Liver (tissue), 3 donors: ENCODE measurements around the gene NIF3L1.

Experiments
- EGR1 ChIP-seq, 2 donors: IDR thresholded peaks; 2 replicates each; pipeline ENCODE4 v1.6.1; 2016 to 2018; ENCODE audit warnings: antibody characterized with exemption in 2 of 2, low read depth in 2 of 2
- FOXA2 ChIP-seq: IDR thresholded peaks from 2 replicates; pipeline ENCODE4 v1.6.1; 2016; ENCODE audit warnings: antibody characterized with exemption
- GABPA ChIP-seq, 2 donors: IDR thresholded peaks in 1 of 2; conservative IDR thresholded peaks in 1 of 2; 2 replicates each; pipeline ENCODE4 v1.6.1; 2016; ENCODE audit warnings: antibody characterized with exemption in 2 of 2, mild to moderate bottlenecking in 1 of 2, moderate library complexity in 1 of 2
- HNF4A ChIP-seq, 2 donors: conservative IDR thresholded peaks; 2 replicates each; pipeline ENCODE4 v1.6.1; 2016; ENCODE audit warnings: antibody characterized with exemption in 2 of 2, mild to moderate bottlenecking in 2 of 2
- HNF4G ChIP-seq: IDR thresholded peaks from 2 replicates; pipeline ENCODE4 v1.6.1; 2016; ENCODE audit warnings: antibody characterized with exemption
- MAX ChIP-seq: IDR thresholded peaks from 2 replicates; pipeline ENCODE4 v1.6.1; 2016; ENCODE audit warnings: antibody characterized with exemption
- RAD21 ChIP-seq, 2 donors: IDR thresholded peaks; 2 replicates each; pipeline ENCODE4 v1.6.1; 2016; ENCODE audit warnings: antibody characterized with exemption in 2 of 2, mild to moderate bottlenecking in 2 of 2
- SP1 ChIP-seq: IDR thresholded peaks from 2 replicates; pipeline ENCODE4 v1.6.1; 2018; ENCODE audit warnings: antibody characterized with exemption, mild to moderate bottlenecking
- TAF1 ChIP-seq: conservative IDR thresholded peaks from 2 replicates; pipeline ENCODE4 v1.6.1; 2016; ENCODE audit warnings: antibody characterized with exemption, mild to moderate bottlenecking
- YY1 ChIP-seq: IDR thresholded peaks from 2 replicates; pipeline ENCODE4 v1.6.1; 2016; ENCODE audit warnings: antibody characterized with exemption, mild to moderate bottlenecking
- TF ChIP-seq, protein P1 (sequence below): fragments of 150-350 bp; IDR thresholded peaks from 2 replicates; pipeline ENCODE4 v1.5.1; 2017; ENCODE audit warnings: improper control_type of control experiment, low read depth, low read length; ENCODE audit not compliant: missing input control
- TF ChIP-seq, protein P2 (sequence below): IDR thresholded peaks from 2 replicates; pipeline ENCODE4 v1.6.1; 2016; ENCODE audit warnings: antibody characterized with exemption, mild to moderate bottlenecking
- TF ChIP-seq, protein P3 (sequence below): IDR thresholded peaks from 2 replicates; pipeline ENCODE4 v1.6.1; 2016; ENCODE audit warnings: antibody characterized with exemption
- TF ChIP-seq, protein P4 (sequence below): IDR thresholded peaks from 2 replicates; pipeline ENCODE4 v1.6.1; 2016; ENCODE audit warnings: antibody characterized with exemption
- donor health status: healthy.
- donor health status: healthy.

DNA sequence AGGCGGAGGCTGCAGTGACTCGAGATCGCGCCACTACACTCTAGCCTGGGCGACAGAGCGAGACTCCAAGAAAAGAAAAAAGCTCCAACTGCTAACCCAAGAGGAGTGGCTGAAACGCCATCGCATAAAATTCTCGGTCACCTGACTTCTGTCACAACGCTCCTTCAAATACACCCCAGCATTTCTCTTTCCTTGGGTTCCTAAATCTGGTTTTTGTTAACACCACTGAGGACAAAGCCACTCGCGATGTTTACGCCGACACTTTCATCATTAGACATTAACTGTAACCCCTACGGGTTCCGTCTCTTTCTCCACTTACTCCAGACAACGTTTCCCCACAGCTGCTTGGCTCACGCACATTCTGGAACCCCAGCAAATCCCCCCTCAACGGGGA is 25.4 kb upstream of the NIF3L1 start:
- TF ChIP-seq, protein P1, sequence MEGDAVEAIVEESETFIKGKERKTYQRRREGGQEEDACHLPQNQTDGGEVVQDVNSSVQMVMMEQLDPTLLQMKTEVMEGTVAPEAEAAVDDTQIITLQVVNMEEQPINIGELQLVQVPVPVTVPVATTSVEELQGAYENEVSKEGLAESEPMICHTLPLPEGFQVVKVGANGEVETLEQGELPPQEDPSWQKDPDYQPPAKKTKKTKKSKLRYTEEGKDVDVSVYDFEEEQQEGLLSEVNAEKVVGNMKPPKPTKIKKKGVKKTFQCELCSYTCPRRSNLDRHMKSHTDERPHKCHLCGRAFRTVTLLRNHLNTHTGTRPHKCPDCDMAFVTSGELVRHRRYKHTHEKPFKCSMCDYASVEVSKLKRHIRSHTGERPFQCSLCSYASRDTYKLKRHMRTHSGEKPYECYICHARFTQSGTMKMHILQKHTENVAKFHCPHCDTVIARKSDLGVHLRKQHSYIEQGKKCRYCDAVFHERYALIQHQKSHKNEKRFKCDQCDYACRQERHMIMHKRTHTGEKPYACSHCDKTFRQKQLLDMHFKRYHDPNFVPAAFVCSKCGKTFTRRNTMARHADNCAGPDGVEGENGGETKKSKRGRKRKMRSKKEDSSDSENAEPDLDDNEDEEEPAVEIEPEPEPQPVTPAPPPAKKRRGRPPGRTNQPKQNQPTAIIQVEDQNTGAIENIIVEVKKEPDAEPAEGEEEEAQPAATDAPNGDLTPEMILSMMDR: no peak
- TF ChIP-seq SP1: no peak
- TF ChIP-seq EGR1 (IDR thresholded peaks at IDR 0.05; ENCODE audit: low read depth in 2 of 2): no peak
- TF ChIP-seq, protein P2, sequence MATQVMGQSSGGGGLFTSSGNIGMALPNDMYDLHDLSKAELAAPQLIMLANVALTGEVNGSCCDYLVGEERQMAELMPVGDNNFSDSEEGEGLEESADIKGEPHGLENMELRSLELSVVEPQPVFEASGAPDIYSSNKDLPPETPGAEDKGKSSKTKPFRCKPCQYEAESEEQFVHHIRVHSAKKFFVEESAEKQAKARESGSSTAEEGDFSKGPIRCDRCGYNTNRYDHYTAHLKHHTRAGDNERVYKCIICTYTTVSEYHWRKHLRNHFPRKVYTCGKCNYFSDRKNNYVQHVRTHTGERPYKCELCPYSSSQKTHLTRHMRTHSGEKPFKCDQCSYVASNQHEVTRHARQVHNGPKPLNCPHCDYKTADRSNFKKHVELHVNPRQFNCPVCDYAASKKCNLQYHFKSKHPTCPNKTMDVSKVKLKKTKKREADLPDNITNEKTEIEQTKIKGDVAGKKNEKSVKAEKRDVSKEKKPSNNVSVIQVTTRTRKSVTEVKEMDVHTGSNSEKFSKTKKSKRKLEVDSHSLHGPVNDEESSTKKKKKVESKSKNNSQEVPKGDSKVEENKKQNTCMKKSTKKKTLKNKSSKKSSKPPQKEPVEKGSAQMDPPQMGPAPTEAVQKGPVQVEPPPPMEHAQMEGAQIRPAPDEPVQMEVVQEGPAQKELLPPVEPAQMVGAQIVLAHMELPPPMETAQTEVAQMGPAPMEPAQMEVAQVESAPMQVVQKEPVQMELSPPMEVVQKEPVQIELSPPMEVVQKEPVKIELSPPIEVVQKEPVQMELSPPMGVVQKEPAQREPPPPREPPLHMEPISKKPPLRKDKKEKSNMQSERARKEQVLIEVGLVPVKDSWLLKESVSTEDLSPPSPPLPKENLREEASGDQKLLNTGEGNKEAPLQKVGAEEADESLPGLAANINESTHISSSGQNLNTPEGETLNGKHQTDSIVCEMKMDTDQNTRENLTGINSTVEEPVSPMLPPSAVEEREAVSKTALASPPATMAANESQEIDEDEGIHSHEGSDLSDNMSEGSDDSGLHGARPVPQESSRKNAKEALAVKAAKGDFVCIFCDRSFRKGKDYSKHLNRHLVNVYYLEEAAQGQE: no peak
- TF ChIP-seq, protein P3, sequence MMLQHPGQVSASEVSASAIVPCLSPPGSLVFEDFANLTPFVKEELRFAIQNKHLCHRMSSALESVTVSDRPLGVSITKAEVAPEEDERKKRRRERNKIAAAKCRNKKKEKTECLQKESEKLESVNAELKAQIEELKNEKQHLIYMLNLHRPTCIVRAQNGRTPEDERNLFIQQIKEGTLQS: no peak
- TF ChIP-seq GABPA (IDR thresholded peaks at IDR 0.05 in 1 of 2, conservative IDR thresholded peaks at IDR 0.05 in 1 of 2): no peak
- TF ChIP-seq RAD21 (IDR thresholded peaks at IDR 0.05): no peak
- TF ChIP-seq HNF4A (conservative IDR thresholded peaks at IDR 0.05): no peak
- TF ChIP-seq MAX: no peak
- no peak for TF ChIP-seq YY1
- no peak for TF ChIP-seq TAF1
- TF ChIP-seq FOXA2: no peak
- TF ChIP-seq, protein P4, sequence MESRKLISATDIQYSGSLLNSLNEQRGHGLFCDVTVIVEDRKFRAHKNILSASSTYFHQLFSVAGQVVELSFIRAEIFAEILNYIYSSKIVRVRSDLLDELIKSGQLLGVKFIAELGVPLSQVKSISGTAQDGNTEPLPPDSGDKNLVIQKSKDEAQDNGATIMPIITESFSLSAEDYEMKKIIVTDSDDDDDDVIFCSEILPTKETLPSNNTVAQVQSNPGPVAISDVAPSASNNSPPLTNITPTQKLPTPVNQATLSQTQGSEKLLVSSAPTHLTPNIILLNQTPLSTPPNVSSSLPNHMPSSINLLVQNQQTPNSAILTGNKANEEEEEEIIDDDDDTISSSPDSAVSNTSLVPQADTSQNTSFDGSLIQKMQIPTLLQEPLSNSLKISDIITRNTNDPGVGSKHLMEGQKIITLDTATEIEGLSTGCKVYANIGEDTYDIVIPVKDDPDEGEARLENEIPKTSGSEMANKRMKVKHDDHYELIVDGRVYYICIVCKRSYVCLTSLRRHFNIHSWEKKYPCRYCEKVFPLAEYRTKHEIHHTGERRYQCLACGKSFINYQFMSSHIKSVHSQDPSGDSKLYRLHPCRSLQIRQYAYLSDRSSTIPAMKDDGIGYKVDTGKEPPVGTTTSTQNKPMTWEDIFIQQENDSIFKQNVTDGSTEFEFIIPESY: no peak
- TF ChIP-seq HNF4G: no peak
